Activated CD4-positive, alpha-beta T cell treated with anti-CD3 and anti-CD28 coated beads, Interleukin-2, amount 50 U/mL, for 1 hour (primary cell): ENCODE data around the gene CYP46A1.
"Not testable (repeated sequence)": the region's sequence is repeated elsewhere in the genome, so short reads cannot be mapped to it uniquely, and the experiment has no call there.

ENCODE experiments used
- DNase-seq: peaks from one replicate; pipeline ENCODE4 v3.0.0-alpha.2; 2020

Gene CYP46A1

DNA sequence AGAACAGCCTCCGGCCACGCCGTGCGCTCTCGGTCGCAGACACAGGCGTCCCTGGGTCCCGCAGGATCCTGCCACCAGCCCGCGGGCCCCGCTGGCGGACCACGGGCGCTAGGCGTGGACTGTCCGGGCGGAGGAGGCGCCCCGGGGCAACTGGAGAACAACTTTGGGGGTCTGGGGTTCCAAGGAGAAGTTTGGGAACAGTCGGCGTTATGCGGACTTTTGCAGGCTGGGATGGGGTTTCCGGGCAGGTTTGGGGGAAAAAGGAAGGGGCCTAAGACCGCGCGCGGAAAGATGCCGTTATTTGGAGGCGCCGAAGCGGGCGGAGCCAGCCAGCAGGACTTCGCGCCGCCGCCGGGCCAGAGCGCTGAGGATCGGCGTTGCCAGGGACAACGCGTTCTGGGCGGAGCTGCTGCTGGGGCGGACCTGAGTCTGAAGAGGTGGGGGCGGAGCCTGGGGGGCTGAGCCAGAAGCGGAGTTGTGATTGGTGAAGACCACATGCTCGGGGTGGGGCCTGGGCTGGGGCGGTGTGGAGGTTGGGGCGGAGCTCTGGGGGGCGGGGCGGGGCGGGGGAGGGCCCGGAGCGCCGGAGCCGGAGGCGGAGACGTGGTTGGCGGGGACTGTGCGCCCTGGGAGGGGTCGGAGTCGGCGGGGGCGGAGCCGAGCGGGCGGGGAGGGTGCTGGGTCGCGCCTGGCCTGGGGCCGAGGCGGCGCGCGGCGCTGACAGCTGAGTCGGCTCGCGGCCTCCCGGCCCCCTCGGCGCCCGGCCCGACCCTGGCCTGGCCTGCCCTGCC is at the start of gene CYP46A1:
Gene CYP46A1, plus strand, starts transcription at position 680 of the 791 bp plus-strand sequence. CDS start 120 bp downstream, outside the sequence.
- peak; percentile 100 for DNase-seq

DNA sequence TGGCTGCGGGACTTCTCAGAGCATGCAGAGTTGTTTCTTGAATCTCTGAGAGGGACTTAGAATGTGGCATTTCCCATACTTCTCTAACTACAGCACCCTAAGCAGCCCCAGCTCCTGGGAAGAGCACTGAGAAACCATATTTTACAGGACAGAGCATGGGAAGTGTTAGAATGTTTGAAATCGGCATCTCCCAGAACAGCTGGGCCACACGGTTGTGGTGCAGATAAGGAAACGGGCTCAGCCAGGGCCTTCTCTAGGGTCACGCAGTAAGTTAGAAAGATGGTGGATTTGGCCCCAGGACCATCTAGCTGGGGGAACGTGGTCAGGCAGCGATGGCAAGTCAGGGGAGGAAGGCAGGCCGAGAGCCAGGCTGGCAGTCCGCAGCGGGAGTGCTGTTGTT is 49.7 kb upstream of the CYP46A1 start:
- no peak for DNase-seq

DNA sequence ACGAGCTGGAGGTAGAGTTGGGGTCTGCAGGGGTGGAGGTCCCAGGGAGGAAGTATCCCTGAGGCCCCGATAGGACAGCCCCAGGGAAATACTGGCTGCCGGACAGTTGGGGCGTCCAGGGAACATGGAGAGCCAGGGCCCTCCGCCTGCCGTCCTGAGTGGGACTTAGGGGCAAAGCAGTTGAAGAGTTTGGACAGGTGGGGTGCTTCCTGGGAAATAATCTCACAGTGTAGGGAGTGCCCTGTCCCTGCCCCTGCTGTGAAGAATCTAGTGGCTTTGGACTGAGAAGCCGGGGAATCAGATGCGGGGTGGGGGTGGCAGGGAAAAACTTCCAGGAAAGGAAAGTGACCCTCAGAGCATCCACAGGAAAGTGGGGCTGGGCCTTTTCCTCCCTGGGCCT is 49.0 kb upstream of the CYP46A1 start:
- DNase-seq: no peak

DNA sequence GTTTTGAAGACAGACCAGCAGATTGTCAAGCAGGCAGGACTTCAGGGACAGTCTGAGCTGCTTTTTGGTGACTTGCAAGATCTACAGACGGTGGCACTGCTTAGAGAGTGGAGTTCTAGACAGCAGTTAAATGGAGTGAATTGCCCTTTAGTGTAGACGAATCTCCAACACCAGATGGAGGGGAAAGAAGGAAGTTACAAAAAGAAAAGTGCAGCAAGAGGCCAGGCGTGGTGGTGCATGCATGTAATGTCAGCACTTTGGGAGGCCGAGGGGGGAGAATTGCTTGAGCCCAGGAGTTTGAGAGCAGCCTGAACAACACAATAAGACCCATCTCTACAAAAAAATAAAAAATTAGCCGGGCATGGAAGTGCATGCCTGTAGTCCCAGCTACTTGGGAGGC is 47.6 kb upstream of the CYP46A1 start:
- no peak for DNase-seq

DNA sequence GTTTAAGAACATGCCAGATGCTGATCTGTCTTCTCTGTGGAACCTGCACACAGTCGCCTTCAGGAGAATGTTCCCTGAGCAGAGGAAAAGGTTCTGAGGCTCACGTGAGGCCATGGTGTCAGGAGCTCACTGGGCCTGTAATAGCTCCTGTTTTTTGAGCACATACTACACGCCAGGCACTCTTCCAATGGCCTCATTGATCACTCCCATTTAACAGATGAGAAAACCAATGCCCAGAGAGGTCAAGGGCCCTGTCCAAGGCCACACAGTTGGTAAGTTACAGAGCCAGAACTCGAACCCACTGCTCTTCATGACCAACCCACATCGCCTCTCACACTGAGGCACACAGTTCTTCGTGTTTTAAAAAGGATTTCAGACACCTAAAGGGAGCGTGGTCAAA is 46.5 kb upstream of the CYP46A1 start:
- DNase-seq: no peak

DNA sequence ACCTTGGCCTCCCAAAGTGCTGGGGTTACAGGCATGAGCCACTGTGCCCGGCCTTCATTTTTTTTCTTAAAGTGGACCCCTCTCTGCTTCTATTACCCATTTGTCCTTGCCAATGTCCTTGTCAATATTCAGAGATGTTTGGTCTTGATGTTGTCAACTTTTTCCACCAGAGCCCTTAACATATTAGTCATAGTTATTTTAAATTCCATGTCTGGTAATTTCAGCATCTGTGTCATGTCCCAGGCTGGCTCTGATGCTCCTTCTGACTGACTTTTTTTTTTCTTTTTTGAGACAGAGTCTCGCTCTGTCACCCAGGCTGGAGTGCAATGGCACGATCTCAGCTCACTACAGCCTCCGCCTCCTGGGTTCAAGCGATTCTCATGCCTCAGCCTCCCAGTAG is 41.3 kb upstream of the CYP46A1 start:
- DNase-seq: not testable (repeated sequence)

DNA sequence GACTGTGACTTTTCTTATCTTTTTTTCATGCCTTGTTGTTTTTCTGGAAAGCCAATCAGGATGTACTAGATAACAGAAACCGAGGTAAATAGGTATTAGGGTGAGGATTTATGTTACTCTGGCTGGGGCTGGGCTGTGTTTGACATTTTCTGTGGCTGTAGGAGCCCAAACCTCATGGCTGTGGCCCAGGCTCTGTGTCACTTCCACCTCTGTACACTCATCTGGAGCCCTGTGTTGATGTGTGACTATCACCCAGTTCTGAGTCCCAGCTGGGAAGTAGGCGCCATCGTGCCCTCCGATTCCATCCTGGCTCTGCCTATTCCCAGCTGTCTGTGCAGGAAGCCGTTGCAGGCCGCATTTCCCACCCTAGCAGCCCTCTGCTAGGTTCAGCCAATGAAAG is 40.8 kb upstream of the CYP46A1 start:
- DNase-seq: no peak

DNA sequence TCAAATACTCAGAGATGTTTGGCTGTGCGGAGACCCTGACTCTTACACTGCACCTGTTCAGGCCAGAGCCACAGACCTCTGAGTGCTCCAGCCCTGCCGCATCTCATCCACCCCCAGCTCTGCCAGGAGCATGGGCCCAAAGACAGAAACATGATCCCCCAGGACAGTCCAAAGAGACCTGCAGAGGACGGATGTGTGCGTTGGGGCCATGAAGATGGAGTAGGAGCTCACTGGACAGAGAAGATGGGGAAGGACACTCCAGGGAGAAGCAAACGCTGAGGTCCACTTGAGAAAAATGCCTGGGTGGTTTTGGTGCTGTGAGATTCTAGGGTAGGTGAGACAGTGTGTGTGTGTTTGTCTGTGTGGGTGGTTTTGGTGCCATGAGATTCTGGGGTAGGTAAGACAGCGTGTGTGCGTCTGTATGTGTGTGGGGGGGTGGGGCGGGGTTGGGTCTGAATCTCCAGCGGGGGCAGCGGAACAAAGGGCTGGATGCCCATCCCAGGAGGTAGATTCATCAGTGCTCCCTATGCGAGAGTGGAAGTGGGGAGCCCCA is 40.0 kb upstream of the CYP46A1 start:
- DNase-seq: no peak

DNA sequence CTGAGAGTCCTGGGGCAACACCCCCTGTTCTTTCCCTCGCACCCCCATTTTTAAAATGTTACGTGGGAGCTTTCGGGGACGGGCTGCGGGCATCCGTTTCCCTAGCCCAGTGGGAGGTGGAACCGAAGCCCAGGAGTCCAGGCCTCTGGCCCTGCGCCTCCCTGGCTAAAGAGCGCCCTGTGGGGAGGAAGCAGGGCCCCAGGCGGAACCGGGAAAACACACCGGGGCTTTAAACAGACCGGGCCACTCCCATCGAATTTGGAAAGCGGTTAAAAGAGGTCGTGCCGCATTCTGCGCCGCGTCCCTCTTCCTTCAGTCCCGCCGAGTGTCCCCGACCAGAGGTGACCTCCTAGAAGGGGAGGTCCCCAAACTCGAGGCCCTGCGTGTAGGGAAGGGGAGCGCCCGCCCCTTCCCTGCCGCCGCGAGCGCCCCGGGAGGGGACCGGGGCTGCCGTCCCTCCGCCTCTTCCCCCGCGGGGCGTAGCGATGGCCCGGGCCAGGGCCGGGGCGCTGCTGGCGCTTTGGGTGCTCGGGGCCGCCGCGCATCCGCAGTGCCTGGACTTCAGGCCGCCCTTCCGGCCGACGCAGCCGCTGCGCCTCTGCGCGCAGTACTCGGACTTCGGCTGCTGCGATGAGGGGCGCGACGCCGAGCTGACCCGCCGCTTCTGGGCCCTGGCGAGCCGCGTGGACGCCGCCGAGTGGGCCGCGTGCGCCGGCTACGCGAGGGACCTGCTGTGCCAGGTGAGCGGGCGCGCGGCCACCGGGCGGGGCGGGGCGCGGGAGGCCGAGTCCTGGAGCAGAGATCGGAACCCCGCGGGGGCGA is 39.2 kb upstream of the CYP46A1 start, which contains the start of gene HHIPL1:
Gene HHIPL1, plus strand, starts transcription at position 407 of the 822 bp plus-strand sequence. Its CDS starts 79 bp downstream, at position 486.
- DNase-seq: no peak

DNA sequence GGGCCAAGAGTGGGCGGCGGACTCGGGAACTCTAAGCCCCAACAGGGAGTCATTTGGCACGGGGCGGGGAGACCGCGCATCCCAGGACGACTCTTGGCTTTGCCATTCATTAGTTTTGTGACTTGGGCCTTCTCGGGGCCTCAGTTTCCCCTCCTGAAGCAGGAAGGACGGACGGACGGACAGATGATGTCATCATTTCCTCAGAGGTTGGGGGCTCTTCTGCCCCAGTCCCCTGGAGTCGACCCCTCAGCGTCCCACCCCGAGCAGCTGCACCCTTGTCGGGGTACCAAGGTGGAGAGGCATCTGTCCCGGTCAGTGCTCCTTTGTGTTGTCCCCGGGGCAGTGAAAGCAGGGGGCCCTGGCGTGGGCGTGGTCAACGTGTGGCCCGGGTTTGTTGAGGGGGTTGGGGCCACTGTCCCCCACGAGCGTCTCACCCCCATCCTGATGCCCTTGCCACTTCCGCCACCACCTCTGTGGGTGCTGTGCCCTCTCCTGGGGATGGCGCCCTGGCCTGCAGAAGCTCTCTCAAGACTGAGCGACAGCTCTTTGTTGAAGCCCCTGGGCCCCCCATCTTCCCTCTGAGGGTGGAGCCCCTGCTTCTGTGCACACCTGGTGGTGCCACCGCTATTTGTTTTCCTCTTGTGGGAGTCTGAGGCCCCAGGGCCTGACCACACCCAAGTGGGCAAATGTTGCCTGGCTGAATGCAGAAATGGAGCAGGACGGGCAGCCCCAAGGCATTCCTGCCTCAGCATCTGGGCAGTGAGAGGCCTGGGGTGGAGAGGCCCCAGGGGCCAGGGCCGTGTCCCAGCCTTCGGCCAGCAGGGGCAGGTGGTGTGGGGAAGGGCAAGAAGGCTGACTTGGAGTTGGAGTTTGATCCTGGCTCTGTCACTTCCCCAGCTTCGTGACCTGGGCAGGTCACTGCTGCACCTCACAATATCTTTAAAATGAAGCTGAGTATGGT is 38.3 kb upstream of the CYP46A1 start:
- no peak for DNase-seq

DNA sequence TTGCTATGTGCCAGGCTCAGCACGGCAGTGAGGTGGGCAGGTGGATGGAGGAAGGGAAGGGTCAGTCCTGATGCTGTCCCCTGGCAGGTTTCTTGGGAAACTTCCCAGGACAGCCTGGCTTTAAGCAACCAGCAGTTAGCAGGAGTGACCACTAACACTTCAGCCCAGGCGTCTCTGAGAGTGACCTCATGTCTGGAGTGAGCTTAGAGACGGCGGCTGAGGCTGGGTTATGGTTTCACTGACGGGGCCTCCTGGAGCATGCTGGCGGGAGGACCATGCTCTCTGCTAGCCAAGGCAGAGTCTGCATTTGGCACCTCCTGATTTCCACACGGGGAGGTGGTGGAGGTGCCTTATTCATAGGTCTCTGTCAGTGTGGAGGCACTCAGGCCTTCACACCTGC is 36.7 kb upstream of the CYP46A1 start:
- DNase-seq: no peak

DNA sequence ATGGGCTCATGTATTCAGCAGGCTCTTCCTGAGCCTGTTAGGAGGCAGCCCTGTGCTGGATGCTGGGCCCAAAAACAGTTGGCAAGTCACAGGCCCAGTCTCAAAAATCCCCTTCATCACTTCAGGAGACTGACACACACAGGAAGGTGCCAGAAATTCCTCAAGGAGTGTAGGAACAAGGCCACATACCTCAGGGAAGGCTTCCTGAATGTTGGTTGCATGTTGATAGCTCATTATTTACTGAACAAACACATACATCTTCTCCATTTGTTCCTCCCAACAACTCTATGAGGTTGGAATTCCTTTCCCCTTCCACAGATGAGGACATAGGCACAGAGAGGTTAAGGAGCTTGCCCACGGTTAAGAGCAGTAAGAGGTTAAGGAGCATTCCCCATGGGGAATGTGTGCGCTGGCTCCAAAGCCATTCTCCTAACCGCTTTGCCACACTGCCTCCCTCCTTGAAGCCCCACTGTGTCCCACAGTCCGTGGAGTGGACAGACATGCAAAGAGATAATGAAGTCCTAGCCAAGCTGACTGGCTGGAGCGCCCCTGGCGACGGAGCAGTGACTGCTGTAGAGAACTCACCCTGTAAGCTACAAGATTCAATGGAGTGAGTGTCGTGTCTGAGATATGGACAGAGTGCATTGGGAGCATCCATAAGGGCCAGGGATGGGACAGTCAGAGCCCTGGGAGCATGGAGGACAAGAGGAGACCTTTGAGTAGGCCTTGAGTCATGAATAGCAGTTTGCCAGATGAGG is 35.9 kb upstream of the CYP46A1 start:
- no peak for DNase-seq

DNA sequence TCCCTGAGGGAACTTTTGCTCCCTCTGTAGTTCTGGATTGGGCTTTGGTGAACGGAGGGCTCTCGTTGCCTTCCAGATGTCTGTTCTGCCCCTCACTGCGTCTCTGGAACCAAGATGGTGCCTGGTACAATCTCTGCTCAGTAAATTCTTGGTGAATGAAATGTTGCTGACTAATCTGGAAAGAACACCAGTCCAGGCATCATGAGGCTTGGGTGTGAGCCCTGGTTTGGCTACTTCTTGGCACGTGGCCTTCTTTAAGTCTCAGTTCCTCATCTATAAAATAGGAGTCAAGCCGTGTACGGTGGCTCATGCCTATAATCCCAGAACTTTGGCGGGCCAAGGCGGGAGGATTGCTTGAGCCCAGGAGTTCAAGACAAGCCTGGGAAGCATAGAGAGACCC is 34.9 kb upstream of the CYP46A1 start:
- no peak for DNase-seq

DNA sequence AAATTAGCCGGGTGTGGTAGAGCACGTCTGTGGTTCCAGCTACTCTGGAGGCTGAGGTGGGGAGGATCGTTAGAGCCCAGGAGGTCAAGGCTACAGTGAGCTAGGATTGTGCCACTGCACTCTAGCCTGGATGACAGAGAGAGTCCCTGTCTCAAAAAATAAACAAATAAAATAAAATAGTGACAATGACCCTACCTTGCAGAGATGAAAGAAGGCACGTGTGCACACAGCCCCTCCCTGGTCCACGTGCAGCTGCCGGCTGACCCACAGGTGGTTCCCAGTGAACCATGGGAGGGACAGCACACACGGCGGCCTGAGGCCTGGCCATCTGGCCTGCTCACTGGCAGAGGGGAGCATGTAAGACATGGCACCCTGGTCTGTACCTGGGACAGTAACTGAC is 34.5 kb upstream of the CYP46A1 start:
- DNase-seq: no peak

DNA sequence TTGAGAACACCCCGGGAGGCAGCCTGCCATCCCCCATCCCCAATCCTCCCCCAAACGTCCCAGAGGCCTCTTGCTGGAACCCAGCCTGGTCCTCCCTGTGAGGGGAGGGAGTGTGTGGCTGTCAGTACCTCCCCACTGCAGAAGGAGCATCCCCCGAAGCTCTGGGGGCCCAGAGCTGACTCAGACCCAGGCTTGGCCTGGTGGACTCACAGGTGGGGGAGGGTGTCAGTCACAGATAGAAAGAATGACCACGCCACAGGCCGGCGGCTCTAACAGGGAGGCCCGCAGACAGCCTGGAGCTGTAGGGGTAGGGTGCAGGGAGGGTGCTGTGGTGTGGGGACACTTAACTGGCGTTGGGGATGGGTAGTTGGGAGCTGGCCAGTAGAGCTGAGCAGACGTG is 33.9 kb upstream of the CYP46A1 start:
- DNase-seq: no peak

DNA sequence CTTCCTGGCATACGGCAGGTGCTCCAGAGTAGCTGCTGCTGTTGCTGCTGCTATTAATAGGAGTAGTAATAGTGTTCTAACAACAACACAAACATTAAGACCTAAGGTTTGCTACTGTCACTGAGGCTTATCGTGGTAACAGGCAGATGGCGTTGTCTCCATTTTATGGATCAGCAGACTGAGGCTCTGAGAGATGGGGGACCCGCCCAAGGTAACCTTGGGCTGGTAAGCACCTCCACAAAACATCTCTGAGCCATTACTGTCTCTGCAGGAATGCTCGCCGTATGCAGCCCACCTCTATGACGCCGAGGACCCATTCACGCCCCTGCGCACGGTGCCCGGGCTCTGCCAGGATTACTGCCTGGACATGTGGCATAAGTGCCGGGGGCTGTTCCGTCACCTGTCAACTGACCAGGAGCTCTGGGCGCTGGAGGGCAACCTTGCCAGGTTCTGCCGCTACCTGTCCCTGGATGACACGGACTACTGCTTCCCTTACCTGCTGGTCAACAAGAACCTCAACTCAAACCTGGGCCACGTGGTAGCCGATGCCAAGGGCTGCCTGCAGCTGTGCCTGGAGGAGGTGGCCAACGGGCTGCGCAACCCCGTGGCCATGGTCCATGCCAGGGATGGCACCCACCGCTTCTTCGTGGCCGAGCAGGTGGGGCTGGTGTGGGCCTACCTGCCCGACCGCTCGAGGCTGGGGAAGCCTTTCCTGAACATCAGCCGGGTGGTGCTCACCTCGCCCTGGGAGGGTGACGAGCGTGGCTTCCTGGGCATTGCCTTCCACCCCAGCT is 31.9 kb upstream of the CYP46A1 start:
- no peak for DNase-seq

DNA sequence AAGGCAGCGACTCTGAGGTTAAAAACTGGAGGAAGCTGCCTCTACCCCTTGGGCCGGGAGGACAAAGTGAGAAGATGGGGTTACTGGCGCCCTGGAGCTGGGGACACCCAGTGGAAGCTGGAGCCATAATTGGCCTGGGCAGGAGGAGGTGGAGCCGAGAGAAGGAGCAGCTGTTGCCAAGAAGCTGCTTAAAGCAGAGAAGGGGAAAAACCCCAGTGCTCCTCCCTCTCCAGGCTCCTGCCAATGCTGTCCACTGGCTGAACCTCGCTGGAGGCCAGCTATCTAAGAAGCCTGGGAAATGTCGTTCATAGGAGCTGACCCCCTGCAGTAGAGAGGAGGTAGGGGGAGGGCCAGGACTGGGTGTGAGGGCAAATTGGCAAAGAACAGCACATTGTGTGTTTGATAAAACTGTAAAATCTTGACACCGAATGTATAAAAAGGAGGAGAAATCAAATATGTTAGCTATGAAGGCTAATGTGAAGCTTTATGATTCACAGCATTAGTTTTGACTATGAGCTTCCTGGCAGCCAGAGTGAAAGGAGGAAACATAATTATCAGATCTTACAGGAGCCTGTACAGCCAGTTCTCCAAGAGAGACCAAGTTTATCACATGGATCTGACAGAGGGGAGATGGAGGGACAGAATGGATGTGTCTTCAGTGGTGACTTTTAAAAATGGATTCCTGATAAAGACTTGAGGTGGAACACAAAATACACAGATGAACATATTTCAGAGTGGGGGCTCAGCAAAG is 29.7 kb upstream of the CYP46A1 start:
- no peak for DNase-seq

DNA sequence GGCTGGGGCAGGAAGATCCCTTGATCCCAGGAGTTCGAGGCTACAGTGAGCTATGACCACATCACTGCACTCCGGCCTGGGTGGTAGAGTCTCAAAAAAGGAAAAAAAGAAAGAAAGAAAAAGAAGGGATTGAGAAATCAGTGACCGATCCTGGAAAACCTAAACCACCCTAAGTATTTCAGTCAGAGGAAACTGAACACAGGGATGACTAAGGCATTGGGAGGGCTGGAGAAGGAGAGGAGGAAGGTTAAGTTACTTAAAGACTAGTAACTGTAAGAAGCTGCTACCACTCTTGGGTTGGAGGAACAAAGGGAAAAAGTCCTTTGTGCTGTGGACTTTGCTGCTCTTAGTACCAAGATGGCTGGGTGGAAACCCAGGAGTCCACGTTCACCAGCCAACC is 28.6 kb upstream of the CYP46A1 start:
- no peak for DNase-seq

DNA sequence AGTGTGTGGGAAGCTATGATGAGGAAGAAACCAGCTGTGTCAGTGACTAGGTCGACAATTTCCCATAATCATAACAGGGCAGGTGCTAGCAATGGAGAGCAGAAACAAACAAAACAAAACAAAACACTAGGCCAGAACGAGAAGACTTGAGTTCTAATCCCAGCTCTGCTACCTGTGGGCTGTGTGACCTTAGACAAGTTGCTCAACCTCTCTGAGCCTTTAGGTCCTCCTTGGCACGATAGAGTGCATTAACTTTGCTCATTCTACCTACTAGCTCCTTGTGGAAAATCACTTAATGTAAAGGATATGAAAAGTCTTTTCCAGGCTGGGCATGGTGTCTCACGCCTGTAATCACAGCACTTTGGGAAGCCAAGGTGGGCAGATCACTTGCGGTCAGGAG is 27.9 kb upstream of the CYP46A1 start:
- DNase-seq: no peak

DNA sequence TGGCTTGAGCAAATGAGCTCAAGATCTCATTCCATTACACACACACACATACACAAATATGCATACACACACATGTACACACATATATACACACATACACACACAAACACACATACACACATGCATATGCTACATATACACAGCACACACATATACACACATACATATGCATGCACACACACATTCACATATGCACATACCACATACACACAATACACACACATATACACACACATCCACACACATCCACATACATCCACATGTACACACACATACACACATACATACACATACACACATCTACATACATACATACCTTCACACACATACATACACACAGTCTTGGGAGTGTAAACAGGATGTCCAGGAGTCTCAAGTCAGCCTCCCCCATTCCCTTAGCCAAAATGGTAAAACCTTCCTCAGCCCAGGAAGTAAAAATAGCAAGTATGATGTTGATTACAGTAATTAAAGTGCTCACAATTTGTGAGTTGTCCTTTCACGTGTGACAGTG is 26.4 kb upstream of the CYP46A1 start:
- no peak for DNase-seq
